HEK293 (cell line): ENCODE results near the gene PDE9A.

Experiments
- CTCF ChIA-PET: fragments of 350-600 bp; formaldehyde crosslinking; extraction: SDS; loops from one replicate; lab custom pipeline; 2021; ENCODE audit warnings: antibody characterized with exemption; lab: Yijun Ruan, JAX
- POLR2A ChIA-PET: fragments of 300-600 bp; formaldehyde crosslinking; extraction: SDS; loops from one replicate; lab custom pipeline; 2020; ENCODE audit warnings: antibody characterized with exemption, inconsistent platforms; lab: Yijun Ruan, JAX
- H3K27ac ChIP-seq: fragments of 200-500 bp; sonication (Bioruptor generic); 2 replicates; pipeline ENCODE4 v1.5.1; 2014; ENCODE audit warnings: low read depth, low read length, control low read depth, inconsistent platforms; ENCODE audit errors: extremely low read depth
- H3K36me3 ChIP-seq, 2 experiments: fragments of 200-500 bp in 1 of 2; sonication (Bioruptor generic) in 1 of 2; 1 replicate in 1 of 2; 2 replicates in 1 of 2; pipeline ENCODE4 v1.5.1; 2014 to 2017; ENCODE audit warnings: inconsistent platforms in 2 of 2, low read length in 2 of 2; ENCODE audit not compliant: control insufficient read depth in 2 of 2, insufficient read depth in 1 of 2
- H3K4me1 ChIP-seq: fragments of 200-500 bp; sonication (Bioruptor generic); 2 replicates; pipeline ENCODE4 v1.5.1; 2014; ENCODE audit warnings: mild to moderate bottlenecking, low read length, inconsistent platforms; ENCODE audit not compliant: control insufficient read depth, insufficient read depth
- H3K4me3 ChIP-seq: 2 replicates; pipeline ENCODE4 v1.5.1; 2011; ENCODE audit warnings: low read depth, mild to moderate bottlenecking, control low read depth, low read length, moderate library complexity
- H3K9me3 ChIP-seq: fragments of 200-500 bp; sonication (Bioruptor generic); 2 replicates; pipeline ENCODE4 v1.5.1; 2014; ENCODE audit warnings: low read depth, low read length, inconsistent platforms; ENCODE audit not compliant: control insufficient read depth, insufficient read depth
- PATZ1 ChIP-seq: fragments of 450-650 bp; formaldehyde crosslinking; IDR thresholded peaks from 2 replicates; pipeline ENCODE4 v1.5.1; 2016; ENCODE audit warnings: missing biosample characterization, missing genetic modification characterization
- SETDB1 ChIP-seq: IDR thresholded peaks from one replicate; pipeline ENCODE4 v1.6.1; 2017; ENCODE audit warnings: mild to moderate bottlenecking, low read length, moderate library complexity, mixed read lengths; ENCODE audit not compliant: insufficient read length
- ZBTB6 ChIP-seq: fragments of 450-650 bp; formaldehyde crosslinking; IDR thresholded peaks from 2 replicates; pipeline ENCODE4 v1.5.1; 2017; ENCODE audit warnings: missing biosample characterization, missing genetic modification characterization
- ZIC2 ChIP-seq: fragments of 450-650 bp; formaldehyde crosslinking; IDR thresholded peaks from 2 replicates; pipeline ENCODE4 v1.5.1; 2016; ENCODE audit warnings: missing biosample characterization, missing genetic modification characterization
- ZNF174 ChIP-seq: fragments of 450-650 bp; formaldehyde crosslinking; IDR thresholded peaks from 2 replicates; pipeline ENCODE4 v1.5.0; 2017; ENCODE audit warnings: missing biosample characterization, mild to moderate bottlenecking, missing genetic modification characterization
- TF ChIP-seq, protein P1 (sequence below): fragments of 450-650 bp; formaldehyde crosslinking; IDR thresholded peaks from 2 replicates; pipeline ENCODE4 v1.5.1; 2016; ENCODE audit warnings: missing biosample characterization, missing genetic modification characterization
- TF ChIP-seq, protein P2 (sequence below): sonication (generic); formaldehyde crosslinking; IDR thresholded peaks from 2 replicates; pipeline ENCODE4 v1.8.1; 2022; ENCODE audit warnings: mild to moderate bottlenecking, moderate library complexity, missing genetic modification reagents
- TF ChIP-seq, protein P3 (sequence below): fragments of 450-650 bp; formaldehyde crosslinking; IDR thresholded peaks from 2 replicates; pipeline ENCODE4 v1.5.1; 2016; ENCODE audit warnings: missing biosample characterization, missing genetic modification characterization
- TF ChIP-seq, protein P4 (sequence below): fragments of 450-650 bp; formaldehyde crosslinking; IDR thresholded peaks from 2 replicates; pipeline ENCODE4 v1.5.1; 2016; ENCODE audit warnings: missing biosample characterization, missing genetic modification characterization

Gene PDE9A

DNA sequence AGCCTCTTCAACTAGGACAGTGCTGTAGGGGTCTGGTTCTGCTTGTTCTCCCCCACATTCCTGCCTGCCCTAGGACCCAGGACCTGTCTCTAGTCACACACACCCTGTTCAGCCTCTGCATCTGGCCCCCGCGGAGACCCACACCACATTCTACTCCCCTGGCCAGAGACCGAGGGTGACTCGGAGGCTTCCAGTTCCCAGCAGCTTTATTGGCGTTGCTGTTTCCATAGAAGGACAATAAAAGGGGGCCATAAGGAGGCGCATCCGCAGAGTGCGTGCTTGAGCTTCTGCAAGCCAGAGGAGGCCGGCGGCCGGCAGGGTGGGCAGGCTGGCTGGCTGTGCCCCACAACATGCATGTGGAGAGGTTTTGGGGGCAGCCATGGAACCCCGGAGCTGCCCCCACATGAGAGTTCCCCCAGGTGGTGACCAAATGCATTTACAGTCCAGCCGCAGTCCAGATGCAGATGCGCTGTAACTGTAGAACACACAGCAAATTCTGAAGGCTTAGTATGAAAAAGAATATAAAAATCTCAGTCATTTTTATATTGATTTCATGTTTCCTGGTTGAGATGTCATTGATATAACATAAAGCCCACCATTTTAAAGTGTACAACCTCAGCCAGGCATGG is 52.4 kb downstream of the PDE9A start:
- H3K4me3 ChIP-seq = no peak overlapping the region
- CTCF ChIA-PET = no interaction called here
- H3K9me3 ChIP-seq = no peaks in the 10 kb centered on the region
- no peak overlapping the region for H3K27ac ChIP-seq
- TF ChIP-seq ZIC2 = peak; percentile 17; the same call in 1 of the 2 replicates
- TF ChIP-seq, protein P1, sequence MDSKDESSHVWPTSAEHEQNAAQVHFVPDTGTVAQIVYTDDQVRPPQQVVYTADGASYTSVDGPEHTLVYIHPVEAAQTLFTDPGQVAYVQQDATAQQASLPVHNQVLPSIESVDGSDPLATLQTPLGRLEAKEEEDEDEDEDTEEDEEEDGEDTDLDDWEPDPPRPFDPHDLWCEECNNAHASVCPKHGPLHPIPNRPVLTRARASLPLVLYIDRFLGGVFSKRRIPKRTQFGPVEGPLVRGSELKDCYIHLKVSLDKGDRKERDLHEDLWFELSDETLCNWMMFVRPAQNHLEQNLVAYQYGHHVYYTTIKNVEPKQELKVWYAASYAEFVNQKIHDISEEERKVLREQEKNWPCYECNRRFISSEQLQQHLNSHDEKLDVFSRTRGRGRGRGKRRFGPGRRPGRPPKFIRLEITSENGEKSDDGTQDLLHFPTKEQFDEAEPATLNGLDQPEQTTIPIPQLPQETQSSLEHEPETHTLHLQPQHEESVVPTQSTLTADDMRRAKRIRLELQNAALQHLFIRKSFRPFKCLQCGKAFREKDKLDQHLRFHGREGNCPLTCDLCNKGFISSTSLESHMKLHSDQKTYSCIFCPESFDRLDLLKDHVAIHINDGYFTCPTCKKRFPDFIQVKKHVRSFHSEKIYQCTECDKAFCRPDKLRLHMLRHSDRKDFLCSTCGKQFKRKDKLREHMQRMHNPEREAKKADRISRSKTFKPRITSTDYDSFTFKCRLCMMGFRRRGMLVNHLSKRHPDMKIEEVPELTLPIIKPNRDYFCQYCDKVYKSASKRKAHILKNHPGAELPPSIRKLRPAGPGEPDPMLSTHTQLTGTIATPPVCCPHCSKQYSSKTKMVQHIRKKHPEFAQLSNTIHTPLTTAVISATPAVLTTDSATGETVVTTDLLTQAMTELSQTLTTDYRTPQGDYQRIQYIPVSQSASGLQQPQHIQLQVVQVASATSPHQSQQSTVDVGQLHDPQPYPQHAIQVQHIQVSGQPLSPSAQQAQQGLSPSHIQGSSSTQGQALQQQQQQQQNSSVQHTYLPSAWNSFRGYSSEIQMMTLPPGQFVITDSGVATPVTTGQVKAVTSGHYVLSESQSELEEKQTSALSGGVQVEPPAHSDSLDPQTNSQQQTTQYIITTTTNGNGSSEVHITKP (tag by site-specific recombination) = no peak
- H3K4me1 ChIP-seq = no peaks in the 10 kb centered on the region
- H3K36me3 ChIP-seq = no peaks in the 10 kb centered on the region
- POLR2A ChIA-PET = no interaction called here

DNA sequence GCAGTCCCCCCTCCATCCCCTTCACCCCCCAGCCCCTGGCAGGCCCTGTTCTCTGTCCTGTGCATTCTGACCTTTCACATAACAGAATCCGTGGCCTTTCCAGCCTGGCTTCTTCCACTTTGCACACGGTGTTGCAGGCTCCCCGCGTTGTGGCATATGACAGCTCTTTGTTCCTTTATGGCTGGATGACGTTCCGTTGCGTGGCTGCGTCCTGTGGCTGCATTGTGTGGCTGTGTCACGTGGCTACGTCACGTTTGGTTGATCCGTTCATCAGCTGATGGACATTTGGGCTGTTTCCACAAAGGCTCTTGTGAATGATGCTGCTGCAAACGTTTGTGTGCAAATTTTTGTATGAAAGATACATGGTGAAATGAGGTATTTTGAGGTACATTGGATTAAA is 53.3 kb downstream of the PDE9A start:
- Histone ChIP-seq H3K27ac (no peak overlapping the region), H3K36me3 (no peaks in the 10 kb centered on the region), H3K4me1 (no peaks in the 10 kb centered on the region), H3K9me3 (no peaks in the 10 kb centered on the region), H3K4me3 (no peak overlapping the region)
- TF ChIP-seq, protein P2, sequence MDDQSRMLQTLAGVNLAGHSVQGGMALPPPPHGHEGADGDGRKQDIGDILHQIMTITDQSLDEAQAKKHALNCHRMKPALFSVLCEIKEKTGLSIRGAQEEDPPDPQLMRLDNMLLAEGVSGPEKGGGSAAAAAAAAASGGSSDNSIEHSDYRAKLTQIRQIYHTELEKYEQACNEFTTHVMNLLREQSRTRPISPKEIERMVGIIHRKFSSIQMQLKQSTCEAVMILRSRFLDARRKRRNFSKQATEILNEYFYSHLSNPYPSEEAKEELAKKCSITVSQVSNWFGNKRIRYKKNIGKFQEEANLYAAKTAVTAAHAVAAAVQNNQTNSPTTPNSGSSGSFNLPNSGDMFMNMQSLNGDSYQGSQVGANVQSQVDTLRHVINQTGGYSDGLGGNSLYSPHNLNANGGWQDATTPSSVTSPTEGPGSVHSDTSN = no peak
- TF ChIP-seq PATZ1 (no peak), SETDB1 (no peak), ZNF174 (no peak), ZBTB6 (tag by site-specific recombination) (no peak)
- TF ChIP-seq, protein P3, sequence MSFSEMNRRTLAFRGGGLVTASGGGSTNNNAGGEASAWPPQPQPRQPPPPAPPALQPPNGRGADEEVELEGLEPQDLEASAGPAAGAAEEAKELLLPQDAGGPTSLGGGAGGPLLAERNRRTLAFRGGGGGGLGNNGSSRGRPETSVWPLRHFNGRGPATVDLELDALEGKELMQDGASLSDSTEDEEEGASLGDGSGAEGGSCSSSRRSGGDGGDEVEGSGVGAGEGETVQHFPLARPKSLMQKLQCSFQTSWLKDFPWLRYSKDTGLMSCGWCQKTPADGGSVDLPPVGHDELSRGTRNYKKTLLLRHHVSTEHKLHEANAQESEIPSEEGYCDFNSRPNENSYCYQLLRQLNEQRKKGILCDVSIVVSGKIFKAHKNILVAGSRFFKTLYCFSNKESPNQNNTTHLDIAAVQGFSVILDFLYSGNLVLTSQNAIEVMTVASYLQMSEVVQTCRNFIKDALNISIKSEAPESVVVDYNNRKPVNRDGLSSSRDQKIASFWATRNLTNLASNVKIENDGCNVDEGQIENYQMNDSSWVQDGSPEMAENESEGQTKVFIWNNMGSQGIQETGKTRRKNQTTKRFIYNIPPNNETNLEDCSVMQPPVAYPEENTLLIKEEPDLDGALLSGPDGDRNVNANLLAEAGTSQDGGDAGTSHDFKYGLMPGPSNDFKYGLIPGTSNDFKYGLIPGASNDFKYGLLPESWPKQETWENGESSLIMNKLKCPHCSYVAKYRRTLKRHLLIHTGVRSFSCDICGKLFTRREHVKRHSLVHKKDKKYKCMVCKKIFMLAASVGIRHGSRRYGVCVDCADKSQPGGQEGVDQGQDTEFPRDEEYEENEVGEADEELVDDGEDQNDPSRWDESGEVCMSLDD = no peak
- TF ChIP-seq, protein P4, sequence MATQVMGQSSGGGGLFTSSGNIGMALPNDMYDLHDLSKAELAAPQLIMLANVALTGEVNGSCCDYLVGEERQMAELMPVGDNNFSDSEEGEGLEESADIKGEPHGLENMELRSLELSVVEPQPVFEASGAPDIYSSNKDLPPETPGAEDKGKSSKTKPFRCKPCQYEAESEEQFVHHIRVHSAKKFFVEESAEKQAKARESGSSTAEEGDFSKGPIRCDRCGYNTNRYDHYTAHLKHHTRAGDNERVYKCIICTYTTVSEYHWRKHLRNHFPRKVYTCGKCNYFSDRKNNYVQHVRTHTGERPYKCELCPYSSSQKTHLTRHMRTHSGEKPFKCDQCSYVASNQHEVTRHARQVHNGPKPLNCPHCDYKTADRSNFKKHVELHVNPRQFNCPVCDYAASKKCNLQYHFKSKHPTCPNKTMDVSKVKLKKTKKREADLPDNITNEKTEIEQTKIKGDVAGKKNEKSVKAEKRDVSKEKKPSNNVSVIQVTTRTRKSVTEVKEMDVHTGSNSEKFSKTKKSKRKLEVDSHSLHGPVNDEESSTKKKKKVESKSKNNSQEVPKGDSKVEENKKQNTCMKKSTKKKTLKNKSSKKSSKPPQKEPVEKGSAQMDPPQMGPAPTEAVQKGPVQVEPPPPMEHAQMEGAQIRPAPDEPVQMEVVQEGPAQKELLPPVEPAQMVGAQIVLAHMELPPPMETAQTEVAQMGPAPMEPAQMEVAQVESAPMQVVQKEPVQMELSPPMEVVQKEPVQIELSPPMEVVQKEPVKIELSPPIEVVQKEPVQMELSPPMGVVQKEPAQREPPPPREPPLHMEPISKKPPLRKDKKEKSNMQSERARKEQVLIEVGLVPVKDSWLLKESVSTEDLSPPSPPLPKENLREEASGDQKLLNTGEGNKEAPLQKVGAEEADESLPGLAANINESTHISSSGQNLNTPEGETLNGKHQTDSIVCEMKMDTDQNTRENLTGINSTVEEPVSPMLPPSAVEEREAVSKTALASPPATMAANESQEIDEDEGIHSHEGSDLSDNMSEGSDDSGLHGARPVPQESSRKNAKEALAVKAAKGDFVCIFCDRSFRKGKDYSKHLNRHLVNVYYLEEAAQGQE (tag by site-specific recombination) = no peak
- ChIA-PET CTCF (no interaction called here), POLR2A (no interaction called here)
